K562 (cell line): Measurements from ENCODE around the gene BMF. TPM values are rescaled to one million over a fixed set of nuclear protein-coding genes. Genes with fewer than 3 reads are reported as not detected.

Experiments
- HDAC1 ChIP-seq, 2 experiments: fragments of 450-650 bp; IDR thresholded peaks; 2 replicates each; pipeline ENCODE4 v1.6.1; 2016 to 2017; ENCODE audit warnings: inconsistent platforms in 1 of 2, mild to moderate bottlenecking in 1 of 2, moderate library complexity in 1 of 2
- MXI1 ChIP-seq: IDR thresholded peaks from 2 replicates; pipeline ENCODE4 v1.6.1; 2011; ENCODE audit warnings: low read depth, mild to moderate bottlenecking, improper control_type of control experiment, low read length
- POLR2B ChIP-seq: fragments of 450-650 bp; IDR thresholded peaks from 2 replicates; pipeline ENCODE4 v1.6.1; 2018; ENCODE audit warnings: low read depth; ENCODE audit not compliant: partially characterized antibody
- PTTG1 ChIP-seq: fragments of 450-650 bp; IDR thresholded peaks from 2 replicates; pipeline ENCODE4 v1.6.1; 2016; ENCODE audit warnings: low read depth, mild to moderate bottlenecking, missing genetic modification characterization, missing compliant biosample characterization
- RHOXF2B ChIP-seq: fragments of 250-450 bp; sonication (Bioruptor Pico); conservative IDR thresholded peaks from 2 replicates; pipeline ENCODE4 v1.5.1; 2021
- SMARCA4 ChIP-seq: fragments of 450-650 bp; IDR thresholded peaks from 2 replicates; pipeline ENCODE4 v1.6.1; 2016
- polyA plus RNA-seq, 8 experiments: library from polyadenylated mRNA; depleted of rRNA in 4 of 8; stranded (reverse) in 5 of 8; unstranded in 3 of 8; fragments of >200 nt; fragmentation: Nextera tagmentation in 2 of 8; fragmentation: Illumina TruSeq in 1 of 8; extraction: Ambion mirVana in 2 of 8; extraction: Trizol in 1 of 8; gene quantifications; 2 replicates each; pipeline versions ENCODE4 v1.2.1 to v1.2.3, GENCODE V29; 2011 to 2014; ENCODE audit warnings: inconsistent platforms in 1 of 8, missing spikeins in 1 of 8
- total RNA-seq, 7 experiments: library from RNA; depleted of rRNA in 6 of 7; stranded (reverse); fragments of >200 nt in 6 of 7; fragmentation: Illumina TruSeq in 2 of 7; extraction: Trizol in 2 of 7; gene quantifications; 2 replicates each; pipeline versions ENCODE4 v1.2.1 to v1.2.3, GENCODE V29; 2011 to 2021; ENCODE audit warnings: low replicate concordance in 1 of 7
- TF ChIP-seq, protein P1 (sequence below): fragments of 450-650 bp; IDR thresholded peaks from 2 replicates; pipeline ENCODE4 v1.6.1; 2016; ENCODE audit warnings: mild to moderate bottlenecking, moderate library complexity
- TF ChIP-seq, protein P2 (sequence below), 3 experiments: IDR thresholded peaks in 2 of 3; conservative IDR thresholded peaks in 1 of 3; 2 replicates each; pipeline ENCODE4 v1.5.1; 2011 to 2012; ENCODE audit warnings: low read length in 3 of 3, mild to moderate bottlenecking in 3 of 3, control low read depth in 2 of 3, improper control_type of control experiment in 1 of 3, inconsistent platforms in 1 of 3, low read depth in 1 of 3, mixed read lengths in 1 of 3, moderate library complexity in 1 of 3; ENCODE audit not compliant: insufficient read depth in 2 of 3

The BMF gene
- total and polyA plus RNA-seq, 9 of the 15 experiments (the other 6 are each of a cell fraction or from before 2014, with no cell fraction given), result 0.25 to 0.91 (median 0.59) TPM; not detected in 2

DNA sequence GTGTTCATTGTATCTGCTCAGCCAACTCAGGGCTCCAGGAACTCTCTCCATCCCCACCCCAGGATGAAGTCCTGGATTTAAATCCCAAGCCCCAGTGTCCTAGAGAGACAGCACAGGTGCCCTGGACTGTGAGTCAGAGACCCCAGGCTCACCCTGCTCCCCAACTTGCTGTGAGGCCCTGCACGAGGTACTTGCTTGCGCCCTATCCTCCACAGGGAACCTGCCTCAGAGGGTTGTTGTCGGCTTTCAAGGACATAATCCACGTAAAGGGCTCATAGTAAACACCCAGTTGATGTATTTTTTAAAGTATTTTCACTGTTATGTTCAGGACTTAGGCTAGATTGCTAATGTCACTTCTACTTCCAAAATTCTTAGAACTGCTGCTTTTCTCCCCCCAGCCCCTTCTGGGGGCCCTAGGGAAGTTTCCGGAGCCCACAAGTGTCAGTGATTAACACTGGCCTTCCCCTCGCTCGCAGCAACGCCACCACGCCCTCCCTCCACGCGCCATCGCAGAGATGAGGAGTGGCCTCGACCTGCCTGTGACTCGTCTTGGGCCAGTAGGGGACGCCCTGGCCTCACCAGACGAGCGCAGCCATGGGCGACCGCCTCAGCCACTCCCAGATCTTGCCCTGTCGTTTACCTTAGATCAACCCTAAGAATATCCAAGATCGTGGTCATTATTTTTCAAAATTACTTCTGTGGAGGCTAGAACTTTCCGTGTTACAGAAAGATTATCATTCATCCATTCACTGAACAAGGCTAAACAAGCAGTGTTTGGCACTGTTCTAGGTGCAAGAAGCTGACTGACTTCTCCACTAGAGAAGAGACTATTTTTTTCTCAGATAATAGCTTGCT, 63.7 kb downstream of the BMF start (continued):
- TF ChIP-seq, protein P1, sequence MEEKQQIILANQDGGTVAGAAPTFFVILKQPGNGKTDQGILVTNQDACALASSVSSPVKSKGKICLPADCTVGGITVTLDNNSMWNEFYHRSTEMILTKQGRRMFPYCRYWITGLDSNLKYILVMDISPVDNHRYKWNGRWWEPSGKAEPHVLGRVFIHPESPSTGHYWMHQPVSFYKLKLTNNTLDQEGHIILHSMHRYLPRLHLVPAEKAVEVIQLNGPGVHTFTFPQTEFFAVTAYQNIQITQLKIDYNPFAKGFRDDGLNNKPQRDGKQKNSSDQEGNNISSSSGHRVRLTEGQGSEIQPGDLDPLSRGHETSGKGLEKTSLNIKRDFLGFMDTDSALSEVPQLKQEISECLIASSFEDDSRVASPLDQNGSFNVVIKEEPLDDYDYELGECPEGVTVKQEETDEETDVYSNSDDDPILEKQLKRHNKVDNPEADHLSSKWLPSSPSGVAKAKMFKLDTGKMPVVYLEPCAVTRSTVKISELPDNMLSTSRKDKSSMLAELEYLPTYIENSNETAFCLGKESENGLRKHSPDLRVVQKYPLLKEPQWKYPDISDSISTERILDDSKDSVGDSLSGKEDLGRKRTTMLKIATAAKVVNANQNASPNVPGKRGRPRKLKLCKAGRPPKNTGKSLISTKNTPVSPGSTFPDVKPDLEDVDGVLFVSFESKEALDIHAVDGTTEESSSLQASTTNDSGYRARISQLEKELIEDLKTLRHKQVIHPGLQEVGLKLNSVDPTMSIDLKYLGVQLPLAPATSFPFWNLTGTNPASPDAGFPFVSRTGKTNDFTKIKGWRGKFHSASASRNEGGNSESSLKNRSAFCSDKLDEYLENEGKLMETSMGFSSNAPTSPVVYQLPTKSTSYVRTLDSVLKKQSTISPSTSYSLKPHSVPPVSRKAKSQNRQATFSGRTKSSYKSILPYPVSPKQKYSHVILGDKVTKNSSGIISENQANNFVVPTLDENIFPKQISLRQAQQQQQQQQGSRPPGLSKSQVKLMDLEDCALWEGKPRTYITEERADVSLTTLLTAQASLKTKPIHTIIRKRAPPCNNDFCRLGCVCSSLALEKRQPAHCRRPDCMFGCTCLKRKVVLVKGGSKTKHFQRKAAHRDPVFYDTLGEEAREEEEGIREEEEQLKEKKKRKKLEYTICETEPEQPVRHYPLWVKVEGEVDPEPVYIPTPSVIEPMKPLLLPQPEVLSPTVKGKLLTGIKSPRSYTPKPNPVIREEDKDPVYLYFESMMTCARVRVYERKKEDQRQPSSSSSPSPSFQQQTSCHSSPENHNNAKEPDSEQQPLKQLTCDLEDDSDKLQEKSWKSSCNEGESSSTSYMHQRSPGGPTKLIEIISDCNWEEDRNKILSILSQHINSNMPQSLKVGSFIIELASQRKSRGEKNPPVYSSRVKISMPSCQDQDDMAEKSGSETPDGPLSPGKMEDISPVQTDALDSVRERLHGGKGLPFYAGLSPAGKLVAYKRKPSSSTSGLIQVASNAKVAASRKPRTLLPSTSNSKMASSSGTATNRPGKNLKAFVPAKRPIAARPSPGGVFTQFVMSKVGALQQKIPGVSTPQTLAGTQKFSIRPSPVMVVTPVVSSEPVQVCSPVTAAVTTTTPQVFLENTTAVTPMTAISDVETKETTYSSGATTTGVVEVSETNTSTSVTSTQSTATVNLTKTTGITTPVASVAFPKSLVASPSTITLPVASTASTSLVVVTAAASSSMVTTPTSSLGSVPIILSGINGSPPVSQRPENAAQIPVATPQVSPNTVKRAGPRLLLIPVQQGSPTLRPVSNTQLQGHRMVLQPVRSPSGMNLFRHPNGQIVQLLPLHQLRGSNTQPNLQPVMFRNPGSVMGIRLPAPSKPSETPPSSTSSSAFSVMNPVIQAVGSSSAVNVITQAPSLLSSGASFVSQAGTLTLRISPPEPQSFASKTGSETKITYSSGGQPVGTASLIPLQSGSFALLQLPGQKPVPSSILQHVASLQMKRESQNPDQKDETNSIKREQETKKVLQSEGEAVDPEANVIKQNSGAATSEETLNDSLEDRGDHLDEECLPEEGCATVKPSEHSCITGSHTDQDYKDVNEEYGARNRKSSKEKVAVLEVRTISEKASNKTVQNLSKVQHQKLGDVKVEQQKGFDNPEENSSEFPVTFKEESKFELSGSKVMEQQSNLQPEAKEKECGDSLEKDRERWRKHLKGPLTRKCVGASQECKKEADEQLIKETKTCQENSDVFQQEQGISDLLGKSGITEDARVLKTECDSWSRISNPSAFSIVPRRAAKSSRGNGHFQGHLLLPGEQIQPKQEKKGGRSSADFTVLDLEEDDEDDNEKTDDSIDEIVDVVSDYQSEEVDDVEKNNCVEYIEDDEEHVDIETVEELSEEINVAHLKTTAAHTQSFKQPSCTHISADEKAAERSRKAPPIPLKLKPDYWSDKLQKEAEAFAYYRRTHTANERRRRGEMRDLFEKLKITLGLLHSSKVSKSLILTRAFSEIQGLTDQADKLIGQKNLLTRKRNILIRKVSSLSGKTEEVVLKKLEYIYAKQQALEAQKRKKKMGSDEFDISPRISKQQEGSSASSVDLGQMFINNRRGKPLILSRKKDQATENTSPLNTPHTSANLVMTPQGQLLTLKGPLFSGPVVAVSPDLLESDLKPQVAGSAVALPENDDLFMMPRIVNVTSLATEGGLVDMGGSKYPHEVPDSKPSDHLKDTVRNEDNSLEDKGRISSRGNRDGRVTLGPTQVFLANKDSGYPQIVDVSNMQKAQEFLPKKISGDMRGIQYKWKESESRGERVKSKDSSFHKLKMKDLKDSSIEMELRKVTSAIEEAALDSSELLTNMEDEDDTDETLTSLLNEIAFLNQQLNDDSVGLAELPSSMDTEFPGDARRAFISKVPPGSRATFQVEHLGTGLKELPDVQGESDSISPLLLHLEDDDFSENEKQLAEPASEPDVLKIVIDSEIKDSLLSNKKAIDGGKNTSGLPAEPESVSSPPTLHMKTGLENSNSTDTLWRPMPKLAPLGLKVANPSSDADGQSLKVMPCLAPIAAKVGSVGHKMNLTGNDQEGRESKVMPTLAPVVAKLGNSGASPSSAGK, result peak; percentile 58
- no peak for TF ChIP-seq RHOXF2B
- TF ChIP-seq PTTG1 (tag), result no peak
- TF ChIP-seq SMARCA4, result 0 out of 2 replicates have a peak, but pooled peaks have one; percentile 27
- TF ChIP-seq HDAC1 (IDR thresholded peaks at IDR 0.05), result peak in 1 of 2 experiments; percentile 72; a peak in 1 of 4 replicates
- 0 out of 2 replicates have a peak, but pooled peaks have one; percentile 30 for TF ChIP-seq MXI1
- no peak for TF ChIP-seq POLR2B
- TF ChIP-seq, protein P2, sequence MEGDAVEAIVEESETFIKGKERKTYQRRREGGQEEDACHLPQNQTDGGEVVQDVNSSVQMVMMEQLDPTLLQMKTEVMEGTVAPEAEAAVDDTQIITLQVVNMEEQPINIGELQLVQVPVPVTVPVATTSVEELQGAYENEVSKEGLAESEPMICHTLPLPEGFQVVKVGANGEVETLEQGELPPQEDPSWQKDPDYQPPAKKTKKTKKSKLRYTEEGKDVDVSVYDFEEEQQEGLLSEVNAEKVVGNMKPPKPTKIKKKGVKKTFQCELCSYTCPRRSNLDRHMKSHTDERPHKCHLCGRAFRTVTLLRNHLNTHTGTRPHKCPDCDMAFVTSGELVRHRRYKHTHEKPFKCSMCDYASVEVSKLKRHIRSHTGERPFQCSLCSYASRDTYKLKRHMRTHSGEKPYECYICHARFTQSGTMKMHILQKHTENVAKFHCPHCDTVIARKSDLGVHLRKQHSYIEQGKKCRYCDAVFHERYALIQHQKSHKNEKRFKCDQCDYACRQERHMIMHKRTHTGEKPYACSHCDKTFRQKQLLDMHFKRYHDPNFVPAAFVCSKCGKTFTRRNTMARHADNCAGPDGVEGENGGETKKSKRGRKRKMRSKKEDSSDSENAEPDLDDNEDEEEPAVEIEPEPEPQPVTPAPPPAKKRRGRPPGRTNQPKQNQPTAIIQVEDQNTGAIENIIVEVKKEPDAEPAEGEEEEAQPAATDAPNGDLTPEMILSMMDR (IDR thresholded peaks at IDR 0.05 in 2 of 3, conservative IDR thresholded peaks at IDR 0.05 in 1 of 3; ENCODE audit: insufficient read depth in 2 of 3, low read depth in 1 of 3, low read length in 3 of 3), result peak; percentile 97 to 98 (median 97)
